Measurements from ENCODE around the gene PDE5A. TPM values are rescaled to one million over a fixed set of nuclear protein-coding genes. Genes with fewer than 3 reads are reported as not detected.

The PDE5A gene
- total RNA-seq: 78.0 and 90.4 TPM in 2 replicates

GRCh38 chr4:119628281-119629141, at the start of gene PDE5A:
Gene PDE5A, minus strand, starts transcription at chr4:119628804. Its CDS starts 133 bp downstream, at chr4:119628671.

